COR-L47 (cell line): ENCODE measurements around the gene PLPP1.
A peak's percentile ranks its signal among the peaks of the same experiment; 100 is the strongest.
"Not testable (repeated sequence)": the region's sequence is repeated elsewhere in the genome, so short reads cannot be mapped to it uniquely, and the experiment has no call there.

Experiments used
- DNase-seq: peaks from one replicate; lab custom pipeline; 2025; lab: John Stamatoyannopoulos, UW

The PLPP1 gene

DNA sequence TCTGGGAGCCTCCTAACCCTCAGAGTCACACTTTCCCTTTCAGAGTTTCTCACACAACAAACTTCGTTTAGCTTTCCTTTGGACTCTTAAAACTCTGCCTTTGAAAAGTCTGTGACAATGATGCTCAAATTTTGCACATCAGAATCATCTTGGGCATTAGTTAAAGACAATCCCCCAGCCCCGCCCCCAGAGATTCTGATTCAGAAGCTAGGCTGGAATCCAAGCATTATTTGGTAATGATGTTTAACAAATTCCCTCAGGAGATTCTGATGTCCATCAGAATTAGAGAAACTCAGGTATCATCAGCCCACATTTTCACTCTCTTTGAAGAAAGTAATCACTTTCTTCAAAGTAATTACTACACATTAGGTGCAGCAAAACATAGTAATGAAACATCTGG lies 9.6 kb upstream of the PLPP1 start:
- no peak for DNase-seq

DNA sequence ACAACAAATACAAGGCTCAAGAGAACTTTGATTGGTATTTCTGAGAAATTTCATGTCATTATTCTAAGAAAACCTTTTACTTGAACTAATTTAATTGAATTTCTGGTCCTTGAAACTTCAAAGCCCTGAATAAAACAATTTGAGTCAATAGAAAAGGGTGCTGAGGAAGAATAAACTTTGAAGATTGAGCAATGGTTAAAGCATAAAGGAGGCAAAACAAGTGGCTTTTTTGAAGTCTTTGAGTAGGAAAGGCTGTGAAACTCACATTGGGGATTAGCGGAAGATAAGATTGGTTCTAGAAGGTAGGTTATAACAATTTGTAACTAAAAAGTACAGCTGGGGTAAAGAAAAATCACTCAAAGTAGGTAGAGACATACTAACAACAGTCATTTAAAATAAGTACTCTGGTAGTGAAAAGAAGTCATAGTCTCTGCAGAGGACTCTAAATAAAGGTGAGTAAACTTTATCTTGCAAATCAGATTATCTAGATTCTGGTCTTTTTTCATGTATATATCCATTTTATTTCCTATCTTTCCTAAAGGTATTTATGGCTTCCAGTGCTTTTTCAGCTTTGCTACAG lies 6.4 kb upstream of the PLPP1 start:
- DNase-seq, result no peak

DNA sequence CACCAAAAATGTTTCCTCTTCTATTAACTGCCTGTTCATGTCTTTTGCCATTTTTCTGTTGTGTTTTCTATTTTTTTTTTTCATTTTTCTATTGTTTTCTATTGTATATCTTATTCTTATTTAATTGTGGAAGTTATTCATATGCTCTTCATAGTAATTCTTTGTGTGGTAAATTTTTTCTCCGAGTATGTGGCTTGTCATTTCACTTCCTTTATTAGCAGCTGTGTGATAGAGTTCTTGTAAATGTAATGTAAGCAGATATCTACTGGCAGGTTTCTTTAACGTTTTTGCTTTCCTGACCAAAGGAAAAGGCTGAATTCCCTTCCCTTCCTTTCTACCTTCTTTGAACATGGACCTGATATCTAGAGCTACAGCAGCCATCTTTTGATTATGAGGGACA lies 5.8 kb upstream of the PLPP1 start:
- DNase-seq, result no peak

GRCh38 chr5:55540024-55540423 lies 5.3 kb upstream of the PLPP1 start:
- no peak for DNase-seq

- DNase-seq, result no peak
Observed at GRCh38 chr5:55538661-55539060, 3.9 kb upstream of the PLPP1 start.

DNA sequence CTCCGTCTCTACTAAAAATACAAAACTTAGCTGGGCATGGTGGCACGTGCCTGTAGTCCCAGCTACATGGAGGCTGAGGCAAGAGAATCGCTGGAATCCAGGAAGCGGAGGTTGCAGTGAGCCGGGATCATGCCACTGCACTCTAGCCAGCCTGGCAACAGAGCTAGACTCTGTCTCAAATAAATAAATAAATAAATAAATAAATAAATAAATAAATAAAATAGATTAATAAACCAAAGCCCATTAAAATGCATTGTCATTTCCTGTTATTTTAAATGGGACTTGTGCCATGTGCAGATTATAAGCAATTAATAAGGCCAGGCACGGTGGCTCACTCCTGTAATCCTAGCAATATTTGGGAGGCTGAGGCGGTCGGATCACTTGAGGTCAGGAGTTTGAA lies 2.6 kb upstream of the PLPP1 start:
- DNase-seq, result not testable (repeated sequence)

- no peak for DNase-seq
Observed at GRCh38 chr5:55535199-55535905, 588 bp upstream of the PLPP1 start.

DNA sequence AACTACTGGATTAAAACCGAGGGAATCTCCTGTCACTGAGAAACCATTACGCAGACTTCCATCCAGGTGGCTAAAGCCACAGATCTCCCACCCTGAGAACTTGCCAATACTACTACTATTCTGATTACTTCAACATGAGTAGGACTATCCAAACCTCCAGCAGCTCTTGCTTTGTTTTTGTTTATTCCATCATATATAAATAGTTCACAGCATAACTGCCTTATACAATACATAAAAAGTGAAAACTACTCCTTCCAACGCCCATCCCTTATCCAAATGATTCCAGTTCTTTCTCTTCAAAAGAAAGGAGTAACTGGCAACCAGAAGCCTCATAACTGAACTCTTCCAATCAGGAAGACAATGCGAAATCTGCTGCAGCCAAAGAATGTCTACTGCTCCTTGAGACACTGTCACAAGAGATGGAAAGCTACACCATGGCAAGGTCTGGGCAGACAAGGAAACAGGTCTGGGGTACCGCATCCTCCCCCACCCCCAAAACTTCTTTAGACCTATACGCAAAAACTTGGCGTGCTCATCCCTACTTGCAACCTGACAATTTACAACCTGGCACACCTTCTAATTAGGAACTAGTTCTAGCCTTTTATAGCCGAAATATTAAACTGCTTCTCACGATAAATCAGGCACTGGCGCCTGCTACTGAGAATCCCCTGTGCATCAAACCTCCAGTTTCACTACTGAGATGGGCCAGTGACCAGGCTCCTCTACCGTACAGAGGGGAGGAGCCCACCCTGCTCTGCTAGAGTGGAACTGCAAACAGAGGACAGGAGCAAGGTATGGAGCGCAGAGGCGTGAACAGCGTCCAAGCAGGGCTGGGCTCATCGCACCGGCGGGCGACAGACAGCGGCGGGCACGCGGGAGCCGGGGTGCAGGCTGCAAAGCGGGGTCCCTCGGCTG lies 986 bp downstream of the PLPP1 start:
- peak; percentile 55 for DNase-seq

GRCh38 chr5:55530669-55531068 lies 4.1 kb downstream of the PLPP1 start:
- no peak for DNase-seq

GRCh38 chr5:55524816-55525215 lies 9.9 kb downstream of the PLPP1 start:
- no peak for DNase-seq

DNA sequence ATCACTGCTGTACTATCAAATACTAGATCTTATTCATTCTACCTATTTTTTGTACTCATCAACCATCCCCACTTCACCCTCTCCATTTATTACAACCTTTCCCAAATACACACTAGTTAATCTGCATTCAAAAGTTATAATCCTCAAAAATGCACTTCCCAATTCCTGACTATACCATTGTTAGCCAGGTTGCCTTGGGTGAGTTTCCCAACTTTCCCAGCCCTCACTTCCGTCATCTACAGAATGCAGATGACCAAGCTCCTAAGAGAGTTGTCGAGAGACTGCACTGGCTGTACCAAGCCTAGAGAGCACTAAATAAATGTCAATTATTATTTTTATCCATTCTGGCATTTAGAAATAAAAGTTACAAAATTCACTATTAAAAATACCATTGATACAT lies 11.5 kb downstream of the PLPP1 start:
- DNase-seq, result no peak

DNA sequence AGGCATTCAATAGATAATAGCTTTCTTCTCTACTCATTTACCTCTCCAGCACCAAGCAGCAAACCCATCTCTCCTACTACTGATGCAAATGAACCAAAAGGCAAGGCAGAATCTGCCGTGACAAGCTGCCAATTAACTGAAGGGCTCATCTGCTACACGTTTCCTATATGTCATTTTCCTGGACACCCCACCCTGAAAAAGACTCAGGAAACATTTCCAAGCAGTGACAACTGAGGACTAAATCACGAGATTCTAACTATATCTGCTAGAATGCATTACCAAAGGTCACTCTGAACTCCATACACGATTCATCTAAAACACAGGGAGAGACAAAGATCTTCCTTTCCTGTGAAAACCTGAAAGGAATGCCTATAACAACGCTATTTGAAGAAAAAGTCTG lies 12.9 kb downstream of the PLPP1 start:
- no peak for DNase-seq

GRCh38 chr5:55520117-55520839 lies 14.5 kb downstream of the PLPP1 start:
- no peak for DNase-seq

DNA sequence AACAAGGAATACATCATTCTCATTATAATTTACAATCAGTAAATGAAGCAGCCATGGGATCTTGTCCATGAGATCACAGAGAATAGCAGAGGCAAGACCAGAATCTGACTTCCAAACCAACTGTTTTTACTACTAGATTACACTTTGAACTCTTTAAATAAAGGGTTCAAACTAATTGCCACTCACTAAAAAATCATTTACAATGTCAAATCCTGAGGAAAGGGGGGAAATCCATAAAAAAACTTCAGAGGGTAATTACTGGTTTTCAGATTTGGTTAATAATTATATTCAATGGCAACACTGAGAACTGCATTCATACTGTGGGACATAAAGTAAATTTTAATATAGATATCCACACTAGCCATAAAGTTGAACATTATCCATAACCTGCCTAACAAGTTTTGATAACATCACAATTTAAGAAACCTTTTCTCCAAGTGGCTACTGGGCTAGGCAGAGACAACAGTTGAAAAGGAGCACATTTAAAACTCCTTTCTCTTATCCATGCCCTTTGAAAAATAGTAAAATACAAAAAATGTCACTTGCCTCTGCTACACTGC lies 15.9 kb downstream of the PLPP1 start:
- no peak for DNase-seq

DNA sequence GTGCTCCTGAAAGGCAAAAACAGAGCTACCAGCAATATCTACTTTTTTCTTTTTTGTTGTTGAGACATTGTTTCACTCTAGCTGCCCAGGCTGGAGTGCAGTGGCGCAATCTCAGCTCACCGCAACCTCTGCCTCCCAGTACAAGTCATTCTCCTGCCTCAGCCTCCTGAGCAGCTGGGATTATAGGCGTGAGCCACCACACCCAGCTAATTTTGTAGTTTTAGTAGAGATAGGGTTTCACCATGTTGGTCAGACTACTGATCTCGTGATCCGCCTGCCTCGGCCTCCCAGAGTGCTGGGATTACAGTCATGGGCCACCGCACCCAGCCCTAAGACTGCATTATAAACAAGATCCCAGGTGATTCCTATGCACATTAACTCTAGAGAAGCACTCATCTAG lies 17.0 kb downstream of the PLPP1 start:
- DNase-seq, result no peak

DNA sequence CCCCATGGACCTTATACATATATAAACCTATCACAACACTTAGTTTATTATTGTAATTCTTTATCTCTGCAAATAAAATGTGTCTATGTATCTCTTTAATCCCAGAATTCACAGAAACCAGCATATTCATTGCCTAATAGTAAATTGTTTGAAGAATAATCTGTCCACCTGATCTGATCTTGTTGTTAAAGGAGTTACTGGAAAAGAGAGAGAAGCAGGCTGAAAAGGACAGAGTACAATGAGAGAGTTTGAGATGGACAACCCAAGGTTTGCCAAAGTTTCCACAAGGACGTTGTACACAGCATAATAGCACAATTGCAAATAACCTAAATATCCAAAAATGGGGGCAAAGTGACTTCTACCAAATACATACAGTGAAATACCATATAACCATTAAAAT lies 23.8 kb downstream of the PLPP1 start:
- DNase-seq, result no peak

DNA sequence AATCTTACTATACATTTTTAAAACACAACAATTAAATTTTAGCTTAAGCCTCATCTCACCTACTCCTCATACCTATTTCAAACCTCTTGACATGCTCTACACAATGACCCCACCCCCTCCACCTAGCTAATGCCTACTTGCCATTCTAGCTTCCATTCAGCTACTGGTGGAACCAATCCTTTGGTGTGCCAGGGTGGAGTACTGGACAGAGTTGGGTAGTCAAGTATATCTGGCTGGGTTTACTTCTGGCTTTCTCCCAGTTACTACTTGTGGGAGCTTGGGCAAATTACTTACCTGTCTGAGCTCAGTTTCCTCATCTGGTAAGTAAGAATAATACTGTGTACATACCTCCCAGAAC lies 24.3 kb downstream of the PLPP1 start:
- DNase-seq, result no peak

- DNase-seq, result no peak
Observed at GRCh38 chr5:55509796-55510522, 24.8 kb downstream of the PLPP1 start.

- no peak for DNase-seq
Observed at GRCh38 chr5:55509097-55509496, 25.7 kb downstream of the PLPP1 start.

DNA sequence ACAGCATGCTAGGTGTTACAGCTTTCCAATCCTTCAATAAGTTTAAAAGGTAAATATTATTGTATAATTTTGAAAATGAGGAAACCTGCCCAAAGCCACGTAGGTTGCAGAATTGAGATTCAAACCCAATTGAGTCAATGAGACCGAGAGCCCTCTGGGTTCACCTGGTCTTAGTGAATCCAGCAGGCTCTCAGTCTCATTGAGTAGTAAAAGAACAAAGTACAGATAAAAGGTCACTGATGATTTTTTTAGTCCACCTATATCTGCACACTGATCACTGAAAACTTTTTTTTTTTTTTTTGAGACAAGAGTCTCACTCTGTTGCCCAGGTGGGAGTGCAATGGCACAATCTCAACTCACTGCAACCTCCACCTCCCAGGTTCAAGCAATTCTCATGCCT lies 27.2 kb downstream of the PLPP1 start:
- DNase-seq, result no peak

DNA sequence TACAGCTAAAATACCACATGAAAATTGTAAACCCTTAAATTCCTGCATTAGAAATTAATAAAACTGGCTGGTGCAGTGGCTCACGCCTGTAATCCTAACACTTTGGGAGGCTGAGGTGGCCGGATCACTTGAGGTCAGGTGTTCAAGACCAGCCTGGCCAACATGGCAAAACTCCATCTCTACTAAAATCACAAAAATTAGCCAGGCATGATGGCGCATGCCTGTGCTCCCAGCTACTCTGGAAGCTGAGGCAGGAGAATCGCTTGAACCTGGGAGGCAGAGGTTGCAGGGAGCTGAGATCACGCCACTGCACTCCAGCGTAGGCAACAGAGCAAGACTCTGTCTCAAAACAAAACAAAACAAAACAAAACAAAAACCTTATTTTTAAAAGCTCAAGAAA lies 29.1 kb downstream of the PLPP1 start:
- not testable (repeated sequence) for DNase-seq
